CD4-positive, alpha-beta T cell treated with Interferon alpha-2 for 1 hour (primary cell): ENCODE data around the gene TARS1.
"Not testable (repeated sequence)": the region's sequence is repeated elsewhere in the genome, so short reads cannot be mapped to it uniquely, and the experiment has no call there.

ENCODE experiments used
- DNase-seq, 2 donors: peaks; one replicate each; pipeline ENCODE4 v3.0.0-alpha.2; 2020 to 2022

The TARS1 gene

GRCh38 chr5:33490071-33490665, 49.4 kb downstream of the TARS1 start:
- no peak for DNase-seq

GRCh38 chr5:33491941-33492340, 51.2 kb downstream of the TARS1 start:
- no peak for DNase-seq

GRCh38 chr5:33494466-33494865, 53.7 kb downstream of the TARS1 start:
- DNase-seq: no peak

GRCh38 chr5:33501260-33501659, 60.5 kb downstream of the TARS1 start:
- DNase-seq: no peak

GRCh38 chr5:33501899-33502298, 61.1 kb downstream of the TARS1 start:
- DNase-seq: no peak

- DNase-seq: no peak
Observed at GRCh38 chr5:33504570-33504969, 63.8 kb downstream of the TARS1 start.

- no peak for DNase-seq
Observed at GRCh38 chr5:33507426-33507825, 66.7 kb downstream of the TARS1 start.

GRCh38 chr5:33509036-33509435, 68.3 kb downstream of the TARS1 start:
- no peak for DNase-seq

GRCh38 chr5:33513462-33514185, 72.9 kb downstream of the TARS1 start:
- DNase-seq: no peak

GRCh38 chr5:33515366-33515765, 74.6 kb downstream of the TARS1 start:
- not testable (repeated sequence) for DNase-seq

- DNase-seq: no peak
Observed at GRCh38 chr5:33516421-33516820, 75.7 kb downstream of the TARS1 start.
